Stomach (tissue), 9 donors: ENCODE results near the gene WDR53. TPM values are rescaled to one million over a fixed set of nuclear protein-coding genes. Genes with fewer than 3 reads are reported as not detected.

Experiments used
- DNase-seq, 2 donors: peaks; one replicate each; pipeline versions ENCODE4 v3.0.0 to v3.0.0-alpha.2; 2013 to 2019
- H3K27ac ChIP-seq, 5 donors: fragments of 200-600 bp in 4 of 5; sonication (generic) in 4 of 5; one replicate each; pipeline ENCODE4 v1.5.1; 2013 to 2019; ENCODE audit warnings: mild to moderate bottlenecking in 1 of 5, moderate library complexity in 1 of 5
- H3K27me3 ChIP-seq, 3 donors: fragments of 200-600 bp; sonication (generic); one replicate each; pipeline ENCODE4 v1.5.1; 2017 to 2019; ENCODE audit warnings: mixed run types in 1 of 3
- H3K36me3 ChIP-seq, 4 donors: fragments of 200-600 bp; sonication (generic); 1 replicate in 3 of 4; 2 replicates in 1 of 4; pipeline ENCODE4 v1.5.1; 2016 to 2019
- H3K4me1 ChIP-seq, 4 donors: fragments of 200-600 bp; sonication (generic); one replicate each; pipeline ENCODE4 v1.5.1; 2016 to 2019
- H3K4me3 ChIP-seq, 4 donors: fragments of 200-600 bp; sonication (generic) in 3 of 4; one replicate each; pipeline ENCODE4 v1.5.1; 2016 to 2019; ENCODE audit warnings: mild to moderate bottlenecking in 1 of 4
- H3K9me3 ChIP-seq, 4 donors: fragments of 200-600 bp; sonication (generic); one replicate each; pipeline ENCODE4 v1.5.1; 2016 to 2019
- EP300 ChIP-seq: sonication (generic); formaldehyde crosslinking; IDR thresholded peaks from one replicate; pipeline ENCODE4 v1.6.1; 2017; ENCODE audit warnings: antibody characterized with exemption
- POLR2A ChIP-seq, 4 donors: fragments of 450-650 bp; IDR thresholded peaks; one replicate each; pipeline ENCODE4 v1.6.1; 2016; ENCODE audit warnings: antibody characterized with exemption in 4 of 4, control low read depth in 2 of 4, mild to moderate bottlenecking in 1 of 4, moderate library complexity in 1 of 4
- POLR2AphosphoS5 ChIP-seq, 3 donors: sonication (generic); formaldehyde crosslinking; IDR thresholded peaks; one replicate each; pipeline ENCODE4 v1.6.1; 2016; ENCODE audit warnings: antibody characterized with exemption in 3 of 3
- WGBS, 5 donors: extraction: QIAGEN DNeasy Blood & Tissue Kit in 3 of 5; methylation state at CpG; one replicate each; pipeline versions ENCODE4 v1.1.5 to v1.1.7; 2013 to 2018; 5-methylcytosine and 5-hydroxymethylcytosine counted together
- intact Hi-C: fragments of 100-400 bp; cut with DNase I; formaldehyde crosslinking; loops from one replicate; pipeline ENCODE4 v1.15.1; 2023; ENCODE audit warnings: low total_unique reads
- polyA plus RNA-seq, 3 donors: library from polyadenylated mRNA; stranded (reverse); fragments of 200-250 nt; gene quantifications; one replicate each; pipeline ENCODE4 v1.2.3, GENCODE V29; 2013
- total RNA-seq, 5 donors: library from RNA; depleted of rRNA; stranded (reverse); fragments of >200 nt; gene quantifications; one replicate each; pipeline versions ENCODE4 v1.1.0 to v1.2.3, GENCODE V29; 2014 to 2016
- TF ChIP-seq, protein P1 (sequence below), 7 experiments: fragments of 450-650 bp in 4 of 7; fragments of 200-600 bp in 3 of 7; sonication (generic) in 3 of 7; IDR thresholded peaks; one replicate each; pipeline ENCODE4 v1.5.1; 2016 to 2019; ENCODE audit warnings: antibody characterized with exemption in 7 of 7, control low read depth in 2 of 7, mild to moderate bottlenecking in 1 of 7
- donor health status: healthy with polysubstance abuse.
- donor health status: Bipolar disorder and iron deficiency.
- donor health status: healthy.

The WDR53 gene
- total and polyA plus RNA-seq, 8 donors: 1.8 to 13.4 (median 6.9) TPM; not detected in 2

GRCh38 chr3:196537319-196537984 lies 30.9 kb downstream of the WDR53 start:
- WGBS, 5 donors: 35 to 43% (median 42%) methylated on average over 18 of the region's 18 CpGs
- TF ChIP-seq, protein P1, sequence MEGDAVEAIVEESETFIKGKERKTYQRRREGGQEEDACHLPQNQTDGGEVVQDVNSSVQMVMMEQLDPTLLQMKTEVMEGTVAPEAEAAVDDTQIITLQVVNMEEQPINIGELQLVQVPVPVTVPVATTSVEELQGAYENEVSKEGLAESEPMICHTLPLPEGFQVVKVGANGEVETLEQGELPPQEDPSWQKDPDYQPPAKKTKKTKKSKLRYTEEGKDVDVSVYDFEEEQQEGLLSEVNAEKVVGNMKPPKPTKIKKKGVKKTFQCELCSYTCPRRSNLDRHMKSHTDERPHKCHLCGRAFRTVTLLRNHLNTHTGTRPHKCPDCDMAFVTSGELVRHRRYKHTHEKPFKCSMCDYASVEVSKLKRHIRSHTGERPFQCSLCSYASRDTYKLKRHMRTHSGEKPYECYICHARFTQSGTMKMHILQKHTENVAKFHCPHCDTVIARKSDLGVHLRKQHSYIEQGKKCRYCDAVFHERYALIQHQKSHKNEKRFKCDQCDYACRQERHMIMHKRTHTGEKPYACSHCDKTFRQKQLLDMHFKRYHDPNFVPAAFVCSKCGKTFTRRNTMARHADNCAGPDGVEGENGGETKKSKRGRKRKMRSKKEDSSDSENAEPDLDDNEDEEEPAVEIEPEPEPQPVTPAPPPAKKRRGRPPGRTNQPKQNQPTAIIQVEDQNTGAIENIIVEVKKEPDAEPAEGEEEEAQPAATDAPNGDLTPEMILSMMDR (IDR thresholded peaks at IDR 0.05): peak in 5 of 7 experiments; percentile 31 to 64 (median 50)
- TF ChIP-seq POLR2A (IDR thresholded peaks at IDR 0.05): no peak
- H3K9me3 ChIP-seq: no peaks in the 10 kb centered on the region
- intact Hi-C loops: no loop called here
- peaks cover 0 to 4% (median 0%) of the 10 kb centered on the region in 4 donors for H3K4me1 ChIP-seq
- H3K27ac ChIP-seq: no peak overlapping the region
- H3K27me3 ChIP-seq: peaks cover 0 to 10% (median 0%) of the 10 kb centered on the region in 3 donors
- H3K4me3 ChIP-seq: no peak overlapping the region
- DNase-seq: peak; percentile 44 to 52
- no peaks in the 10 kb centered on the region for H3K36me3 ChIP-seq

DNA sequence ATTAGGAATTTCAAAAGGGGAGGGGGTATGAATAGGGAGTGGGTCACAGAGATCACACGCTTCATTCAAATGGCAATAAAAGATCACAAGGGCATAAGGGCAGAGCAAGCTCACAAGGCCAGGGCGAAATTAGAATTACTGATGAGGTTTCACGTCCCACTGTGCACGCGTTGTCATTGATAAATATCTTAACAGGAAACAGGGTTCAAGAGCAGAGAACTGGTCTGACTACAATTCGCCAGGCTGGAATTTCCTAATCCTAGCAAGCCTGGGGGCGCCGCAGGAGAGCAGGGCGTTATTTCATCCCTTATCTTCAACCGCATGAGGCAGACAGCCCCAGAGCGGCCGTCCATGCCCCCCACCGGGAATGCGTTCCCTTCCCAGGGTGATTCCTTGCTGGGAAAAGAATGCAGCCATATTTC lies 35.1 kb downstream of the WDR53 start:
- Histone ChIP-seq H3K4me1 (peaks cover 0 to 13% (median 4%) of the 10 kb centered on the region in 4 donors), H3K27me3 (peaks cover 0 to 10% (median 6%) of the 10 kb centered on the region in 3 donors), H3K9me3 (peaks cover 0 to 8% (median 2%) of the 10 kb centered on the region in 4 donors), H3K36me3 (no peaks in the 10 kb centered on the region), H3K27ac (no peak overlapping the region), H3K4me3 (no peak overlapping the region)
- no peak for DNase-seq
- TF ChIP-seq, protein P1 (IDR thresholded peaks at IDR 0.05): no peak
- TF ChIP-seq POLR2A (IDR thresholded peaks at IDR 0.05) (no peak), POLR2AphosphoS5 (IDR thresholded peaks at IDR 0.05) (no peak), EP300 (no peak)
- intact Hi-C loops: no loop called here
- WGBS, 5 donors: 32 to 50% (median 41%) methylated on average over 14 of the region's 14 CpGs

GRCh38 chr3:196531418-196531817 lies 36.9 kb downstream of the WDR53 start:
- TF ChIP-seq EP300 (no peak), POLR2A (IDR thresholded peaks at IDR 0.05) (no peak), POLR2AphosphoS5 (IDR thresholded peaks at IDR 0.05) (no peak)
- TF ChIP-seq, protein P1 (IDR thresholded peaks at IDR 0.05): no peak
- Histone ChIP-seq H3K36me3 (no peaks in the 10 kb centered on the region), H3K4me3 (no peak overlapping the region), H3K4me1 (peaks cover 0 to 9% (median 4%) of the 10 kb centered on the region in 4 donors), H3K27ac (no peak overlapping the region), H3K27me3 (peaks cover 0 to 10% (median 6%) of the 10 kb centered on the region in 3 donors), H3K9me3 (peaks cover 0 to 8% (median 2%) of the 10 kb centered on the region in 4 donors)
- intact Hi-C loops: no loop called here
- no peak for DNase-seq
- WGBS, 5 donors: 72 to 93% (median 88%) methylated on average over 4 of the region's 4 CpGs

- Histone ChIP-seq H3K27ac (peak overlapping the region in 4 of 5 donors; percentile 26 to 74 (median 67)), H3K27me3 (peaks cover 0 to 6% (median 4%) of the 10 kb centered on the region in 3 donors), H3K4me1 (peaks cover 0 to 9% (median 4%) of the 10 kb centered on the region in 4 donors), H3K4me3 (peak overlapping the region; percentile 37 to 52 (median 43)), H3K36me3 (no peaks in the 10 kb centered on the region), H3K9me3 (peaks cover 0 to 8% (median 2%) of the 10 kb centered on the region in 4 donors)
- TF ChIP-seq EP300 (no peak), POLR2A (IDR thresholded peaks at IDR 0.05) (no peak), POLR2AphosphoS5 (IDR thresholded peaks at IDR 0.05) (no peak)
- TF ChIP-seq, protein P1 (IDR thresholded peaks at IDR 0.05): peak in 4 of 7 experiments; percentile 22 to 75 (median 68)
- 6 to 15% (median 12%) methylated on average over 15 to 52 of the region's 52 CpGs for WGBS, 5 donors
- DNase-seq: peak; percentile 68 to 92
- intact Hi-C loops: no loop called here
These were observed 39.6 kb downstream of the WDR53 start for GRCh38 chr3:196528639-196529233.
